ENCODE measurements around the gene OR5H2.
"Not testable (repeated sequence)": the region's sequence is repeated elsewhere in the genome, so short reads cannot be mapped to it uniquely, and the experiment has no call there.

Gene OR5H2

DNA sequence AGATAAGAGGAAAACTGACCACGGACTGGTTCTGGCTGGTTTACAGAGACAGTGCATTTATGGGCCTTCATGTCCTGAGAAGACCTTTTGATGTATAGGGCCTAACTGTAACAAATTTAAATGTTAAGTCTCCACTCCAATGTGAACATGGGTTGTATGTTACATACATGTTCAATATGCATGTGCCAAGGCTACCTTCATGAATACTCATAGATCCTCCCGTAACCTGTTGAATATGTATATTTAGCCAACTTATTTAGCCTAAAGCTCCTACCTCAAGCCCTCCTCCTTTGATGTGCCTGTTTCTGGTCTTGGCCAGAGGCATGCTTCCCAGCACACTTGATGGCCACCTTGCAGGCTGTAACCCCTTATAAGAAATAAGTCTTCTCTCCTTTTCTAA is at the start of gene OR5H2:
Gene OR5H2, plus strand, starts transcription at position 301 of the 400 bp plus-strand sequence. CDS start 398 bp downstream, outside the sequence.
- no peak for DNase-seq

DNA sequence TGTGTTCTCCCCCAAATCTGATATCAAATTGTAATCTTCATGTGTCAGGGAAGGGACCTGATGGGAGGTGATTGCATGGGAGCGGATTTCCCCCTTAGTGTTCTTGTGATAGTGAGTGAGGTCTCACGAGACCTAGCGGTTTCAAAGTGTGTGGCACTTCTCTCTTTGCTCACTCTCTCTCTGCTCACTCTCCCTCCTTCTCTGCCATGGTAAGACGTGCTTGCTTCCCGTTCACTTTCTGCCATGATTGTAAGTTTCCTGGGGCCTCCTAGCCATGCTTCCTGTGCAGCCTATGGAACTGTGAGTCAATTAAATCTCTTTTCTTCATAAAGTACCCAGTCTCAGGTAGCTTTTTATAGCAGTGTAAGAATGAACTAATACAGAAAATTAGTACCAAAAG is 48.8 kb upstream of the OR5H2 start:
- no peak for DNase-seq

GRCh38 chr3:98240131-98240530 is 42.2 kb upstream of the OR5H2 start:
- DNase-seq = no peak

- no peak for DNase-seq
Observed at GRCh38 chr3:98242155-98242554, 40.1 kb upstream of the OR5H2 start.

GRCh38 chr3:98243843-98244242 is 38.5 kb upstream of the OR5H2 start:
- DNase-seq = no peak

DNA sequence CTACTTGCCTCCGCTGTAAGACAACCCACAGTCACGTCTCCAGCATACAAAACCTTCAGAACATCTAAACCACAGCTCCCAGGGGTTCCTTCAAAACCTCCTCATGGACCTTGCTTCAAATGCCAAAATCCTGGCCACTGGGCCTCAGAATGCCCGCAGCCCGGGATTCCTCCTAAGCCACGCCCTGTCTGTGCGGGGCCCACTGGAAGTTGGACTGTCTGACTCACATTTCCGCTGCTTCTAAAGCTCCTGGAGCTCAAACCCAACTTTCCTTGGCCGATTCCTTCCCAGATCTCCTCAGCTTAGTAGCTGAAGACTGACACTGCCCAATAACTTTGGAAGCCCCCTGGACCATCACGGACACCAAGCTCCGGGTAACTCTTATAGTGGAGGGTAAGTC is 36.2 kb upstream of the OR5H2 start:
- DNase-seq = no peak

DNA sequence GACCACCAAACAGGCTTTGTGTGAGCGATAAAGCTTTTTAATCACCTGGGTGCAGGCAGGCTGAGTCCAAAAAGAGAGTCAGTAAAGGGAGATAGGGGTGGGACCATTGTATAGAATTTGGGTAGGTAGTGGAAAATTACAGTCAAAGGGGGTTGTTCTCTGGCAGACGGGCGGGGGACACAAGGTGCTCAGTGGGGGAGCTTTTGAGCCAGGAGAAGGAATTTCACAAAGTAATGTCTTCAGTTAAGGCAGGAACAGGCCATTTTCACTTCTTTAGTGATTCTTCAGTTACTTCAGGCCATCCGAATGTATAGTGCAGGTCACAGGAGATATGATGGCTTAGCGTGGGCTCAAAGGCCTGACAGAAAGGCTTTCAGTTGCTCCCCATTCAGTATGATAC is 26.3 kb upstream of the OR5H2 start:
- not testable (repeated sequence) for DNase-seq

- no peak for DNase-seq
Observed at GRCh38 chr3:98259707-98260106, 22.6 kb upstream of the OR5H2 start.

DNA sequence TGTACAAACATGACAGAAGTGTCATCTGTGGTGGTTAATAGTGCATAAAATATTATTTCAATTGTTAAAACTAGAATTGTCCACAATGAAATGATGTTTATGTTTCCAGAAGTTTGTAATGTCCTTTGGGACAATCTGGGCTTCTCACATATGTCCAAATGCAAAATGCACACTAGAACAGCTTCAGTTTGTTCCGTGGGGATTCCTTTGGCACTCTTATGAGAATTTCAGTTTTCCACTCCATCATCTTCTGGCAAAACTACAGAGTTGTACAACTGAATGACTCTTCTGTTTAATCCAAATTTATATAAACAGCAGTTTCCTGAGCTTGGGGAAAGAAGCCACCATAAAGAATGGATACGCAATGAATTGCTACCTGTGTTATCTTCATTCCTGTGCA is 20.3 kb upstream of the OR5H2 start:
- DNase-seq = no peak

DNA sequence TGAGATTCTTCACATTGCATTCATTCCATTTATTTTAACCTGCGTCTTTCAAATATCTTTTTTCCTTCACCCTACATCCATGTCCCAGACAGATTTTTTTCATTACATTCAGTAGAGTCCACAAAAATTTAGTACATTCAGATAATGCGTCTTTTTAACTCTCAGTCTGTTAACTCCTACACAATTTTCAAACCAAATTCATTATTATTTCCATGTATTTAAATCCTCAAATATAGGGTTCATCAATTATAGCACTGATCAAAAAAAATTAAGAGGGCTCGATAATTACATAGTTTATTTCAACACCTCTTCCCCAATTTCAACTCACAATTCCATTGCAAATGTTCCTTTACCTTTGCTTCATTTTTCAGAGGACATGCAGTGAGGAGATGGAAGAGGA is 18.4 kb upstream of the OR5H2 start, which contains the start of gene OR5H6:
Gene OR5H6, plus strand, starts transcription at position 301 of the 400 bp plus-strand sequence. Its CDS starts 89 bp downstream, at position 390.
- no peak for DNase-seq

DNA sequence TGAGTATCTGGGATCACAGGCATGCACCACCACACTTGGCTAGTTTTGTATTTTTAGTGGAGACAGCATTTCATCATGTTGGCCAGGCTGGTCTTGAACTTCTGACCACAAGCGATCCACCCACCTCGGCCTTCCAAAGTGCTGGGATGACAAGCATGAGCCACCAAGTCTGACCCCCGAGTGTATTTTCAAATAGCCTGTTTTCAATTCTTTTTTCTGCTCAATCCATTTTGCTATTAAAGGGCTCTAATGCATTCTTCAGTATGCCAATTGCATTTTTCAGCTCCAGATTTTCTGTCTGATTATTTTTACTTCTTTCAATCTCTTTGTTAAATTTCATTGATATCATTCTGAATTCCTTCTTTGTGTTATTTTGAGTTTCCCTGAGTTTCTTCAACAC is 12.5 kb upstream of the OR5H2 start:
- DNase-seq = no peak

DNA sequence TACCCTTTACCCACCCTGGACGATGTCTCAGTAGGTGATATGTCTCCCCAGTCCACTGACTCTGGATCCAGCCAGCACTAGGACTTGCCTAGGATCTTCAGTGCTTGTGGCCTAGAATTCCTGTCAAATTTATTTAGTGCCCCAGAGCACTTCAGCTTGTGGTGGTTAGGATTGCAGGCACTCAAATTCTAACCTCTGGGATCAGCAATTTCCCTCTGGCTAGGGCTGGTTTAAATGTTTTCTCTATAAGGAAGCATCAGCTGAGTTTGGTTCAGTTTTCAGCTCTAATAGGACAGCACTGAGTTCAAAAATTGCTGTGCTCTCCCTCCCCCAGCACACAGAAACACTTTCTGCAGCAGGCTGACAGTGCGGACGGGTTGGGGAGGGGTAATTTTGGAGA is 10.2 kb upstream of the OR5H2 start:
- no peak for DNase-seq

- DNase-seq = no peak
Observed at GRCh38 chr3:98274914-98275313, 7.4 kb upstream of the OR5H2 start.

DNA sequence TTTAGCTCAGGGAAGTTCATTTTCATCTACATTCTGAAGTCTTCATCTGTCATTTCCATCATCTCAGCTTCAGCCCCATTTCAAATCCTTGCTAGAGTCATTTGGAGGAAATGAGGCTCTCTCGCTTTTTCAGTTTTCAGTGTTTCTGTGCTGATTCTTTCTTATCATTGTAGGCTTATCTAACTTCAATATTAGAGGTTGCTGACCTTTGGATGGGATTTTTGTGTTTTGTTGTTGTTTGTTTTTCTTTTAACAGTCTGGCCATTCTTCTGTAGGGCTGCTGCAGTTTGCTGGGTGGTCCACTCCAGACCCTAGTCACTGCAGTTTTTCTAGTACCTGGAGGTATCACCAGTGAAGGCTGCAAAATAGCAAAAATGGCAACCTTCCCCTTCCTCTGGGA is 8.6 kb downstream of the OR5H2 start:
- no peak for DNase-seq

DNA sequence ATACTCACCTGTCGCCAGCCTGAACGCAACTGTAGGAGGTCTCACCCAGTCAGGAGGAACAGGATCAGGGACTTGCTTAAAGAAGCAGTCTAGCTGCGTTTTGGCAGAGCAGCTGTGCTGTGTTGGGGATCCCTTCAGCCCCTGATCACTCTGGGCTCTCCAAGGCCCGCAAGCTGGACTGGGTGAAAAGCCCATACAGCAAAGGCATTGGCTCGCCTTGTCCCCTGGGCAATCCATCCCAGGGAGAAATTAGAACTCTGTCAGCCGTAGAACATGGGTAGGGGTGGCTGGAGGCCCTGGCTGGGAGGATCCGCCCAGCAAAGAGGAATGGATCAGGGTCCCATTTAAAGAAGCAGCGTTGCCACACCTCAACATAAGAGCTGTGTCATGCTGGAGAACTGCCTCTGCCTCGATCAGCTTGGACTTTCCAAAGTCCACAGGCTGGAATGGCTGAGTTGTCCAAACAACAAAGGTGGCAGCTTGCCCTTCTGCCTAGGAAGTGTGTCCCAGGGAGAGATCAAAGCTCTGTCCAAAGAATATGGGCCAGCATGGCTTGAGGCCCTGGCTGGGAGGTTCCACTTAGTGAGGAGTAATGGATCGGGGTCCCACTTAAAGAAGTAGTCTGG is 9.1 kb downstream of the OR5H2 start:
- no peak for DNase-seq

- no peak for DNase-seq
Observed at GRCh38 chr3:98322101-98322500, 39.8 kb downstream of the OR5H2 start.

- no peak for DNase-seq
Observed at GRCh38 chr3:98322686-98323085, 40.4 kb downstream of the OR5H2 start.

DNA sequence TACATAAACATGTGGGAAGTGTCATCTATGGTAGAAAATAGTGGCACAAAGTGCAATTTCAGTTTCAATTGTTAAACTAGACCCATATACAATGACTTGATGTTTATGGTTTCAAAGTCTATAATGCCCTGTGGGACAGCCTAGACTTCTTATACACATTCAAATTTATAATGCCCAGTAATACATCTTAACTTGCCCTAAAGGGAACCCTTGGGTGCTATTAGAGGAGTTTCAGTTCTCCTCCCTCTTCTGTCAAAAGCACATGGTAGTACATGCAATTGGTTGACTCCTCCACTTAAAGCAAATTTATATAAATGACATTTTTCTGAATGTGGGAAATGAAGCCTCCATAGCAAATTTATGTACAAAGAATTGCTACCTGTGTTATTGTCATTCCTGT is 41.1 kb downstream of the OR5H2 start:
- DNase-seq = no peak

DNA sequence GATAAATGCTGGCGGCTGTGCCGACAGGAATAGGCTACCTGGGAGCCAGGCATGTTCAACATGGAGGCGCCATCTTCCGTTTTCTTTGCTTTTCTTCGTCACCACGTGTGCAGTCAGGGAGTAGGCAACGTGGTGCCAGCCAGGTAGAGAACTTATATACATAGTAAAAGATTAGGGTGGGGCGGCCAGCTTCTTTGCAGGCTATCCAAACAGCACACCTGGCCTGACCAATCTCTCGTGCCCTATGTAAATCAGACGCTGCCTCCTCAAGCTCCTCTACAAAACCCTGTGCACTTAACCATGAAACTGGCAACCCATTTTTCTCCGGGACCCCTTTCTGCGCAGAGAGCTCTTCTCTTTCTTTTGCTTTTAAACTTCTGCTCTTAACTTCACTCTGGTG is 42.8 kb downstream of the OR5H2 start:
- no peak for DNase-seq

DNA sequence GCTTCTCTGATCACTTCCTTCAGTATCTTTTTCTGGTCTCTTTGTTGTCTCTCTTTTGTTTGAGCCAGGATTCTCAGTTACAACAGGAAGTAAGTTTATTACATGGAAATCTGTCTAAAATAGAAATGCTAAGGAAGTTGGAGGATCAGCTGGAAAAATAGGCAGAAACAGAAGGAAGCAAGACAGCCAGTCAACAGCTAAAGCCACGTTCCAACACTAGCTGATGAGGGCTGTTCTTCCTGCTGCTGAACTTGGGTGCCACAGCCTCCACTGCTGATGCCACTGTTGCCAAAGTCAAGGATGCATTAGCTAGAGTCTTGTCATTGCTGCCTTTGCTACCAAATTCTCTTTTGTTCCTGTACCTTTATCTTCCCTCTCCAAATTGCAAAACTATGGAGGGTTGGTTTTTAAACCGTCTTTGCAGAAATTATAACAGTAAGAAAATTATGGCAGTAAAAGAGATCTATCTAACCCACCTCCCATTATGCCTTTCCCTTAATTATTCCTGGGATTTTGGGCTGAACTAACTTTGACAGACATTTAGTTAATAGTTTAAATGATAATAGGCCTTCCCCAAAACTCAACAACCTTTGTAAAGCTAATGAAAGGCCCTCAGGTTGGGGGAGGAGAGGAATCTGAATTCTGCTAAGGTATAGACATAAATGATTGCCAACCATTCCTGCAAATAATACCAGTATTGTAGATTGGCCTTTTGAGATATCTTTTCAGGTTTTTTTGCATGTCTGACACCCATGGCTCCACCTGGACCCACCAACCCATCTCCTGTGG is 44.0 kb downstream of the OR5H2 start:
- DNase-seq = no peak

GRCh38 chr3:98326945-98327344 is 44.6 kb downstream of the OR5H2 start:
- no peak for DNase-seq

- DNase-seq = no peak
Observed at GRCh38 chr3:98328933-98329332, 46.6 kb downstream of the OR5H2 start.

- no peak for DNase-seq
Observed at GRCh38 chr3:98329392-98330124, 47.3 kb downstream of the OR5H2 start.

GRCh38 chr3:98331329-98331728 is 49.0 kb downstream of the OR5H2 start:
- no peak for DNase-seq

Data from NCI-H446 treated with DMSO at 0.1 percent for 48 hours (cell line).